GM19397 (cell line): ENCODE results near the gene MYBPC2.
A peak's percentile ranks its signal among the peaks of the same experiment; 100 is the strongest.
"Not testable (repeated sequence)": the region's sequence is repeated elsewhere in the genome, so short reads cannot be mapped to it uniquely, and the experiment has no call there.

ENCODE experiments used
- ATAC-seq: cut with Tn5 transposase; IDR thresholded peaks from one replicate; pipeline ENCODE4 v1.9.1; 2021; ENCODE audit warnings: mild to moderate bottlenecking, moderate library complexity; ENCODE audit not compliant: unreplicated experiment

The MYBPC2 gene

DNA sequence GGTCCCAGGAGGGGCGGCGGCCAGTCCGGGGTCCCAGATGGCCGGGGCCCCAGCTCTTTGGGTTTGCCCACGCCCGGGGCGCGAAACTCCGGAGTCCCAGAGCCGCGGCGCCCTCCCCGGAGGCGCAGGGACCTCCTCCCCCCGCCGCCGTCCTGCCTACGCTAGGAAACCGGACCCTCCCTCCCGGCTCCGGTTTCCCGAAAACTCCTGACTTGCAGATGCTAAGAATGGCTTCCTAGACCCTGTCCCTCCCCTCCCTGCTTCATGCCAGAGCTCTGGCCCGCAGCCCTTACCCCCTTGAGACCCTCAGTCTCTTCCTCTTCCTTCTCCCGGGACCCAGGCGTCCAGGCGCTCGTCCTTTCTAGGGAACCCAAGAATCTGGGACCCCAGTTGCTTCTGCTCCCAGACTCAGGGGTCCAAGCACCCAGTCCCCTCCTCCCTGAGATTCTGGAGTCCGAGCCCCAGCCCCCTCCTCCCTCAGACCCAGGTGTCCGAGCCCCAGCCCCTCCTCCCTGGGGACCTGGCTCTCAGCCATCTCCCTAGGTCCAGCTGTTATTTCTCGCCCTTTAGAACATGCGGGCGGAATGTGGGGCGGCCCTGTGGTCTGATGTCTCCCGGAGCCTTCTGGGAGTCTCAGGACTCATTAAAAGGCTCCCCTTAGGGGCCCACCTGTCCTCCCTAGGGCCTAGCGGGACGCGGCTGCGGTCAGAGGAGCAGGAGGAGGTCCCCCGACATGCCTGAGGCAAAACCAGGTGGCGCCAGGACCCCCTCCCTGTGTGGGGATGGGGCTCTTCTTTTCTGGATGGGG is at the start of gene MYBPC2:
TSS of gene MYBPC2 (plus strand) at position 672 of the 808 bp plus-strand sequence. CDS start at position 734, 62 bp downstream.
- peak; percentile 16 for ATAC-seq

DNA sequence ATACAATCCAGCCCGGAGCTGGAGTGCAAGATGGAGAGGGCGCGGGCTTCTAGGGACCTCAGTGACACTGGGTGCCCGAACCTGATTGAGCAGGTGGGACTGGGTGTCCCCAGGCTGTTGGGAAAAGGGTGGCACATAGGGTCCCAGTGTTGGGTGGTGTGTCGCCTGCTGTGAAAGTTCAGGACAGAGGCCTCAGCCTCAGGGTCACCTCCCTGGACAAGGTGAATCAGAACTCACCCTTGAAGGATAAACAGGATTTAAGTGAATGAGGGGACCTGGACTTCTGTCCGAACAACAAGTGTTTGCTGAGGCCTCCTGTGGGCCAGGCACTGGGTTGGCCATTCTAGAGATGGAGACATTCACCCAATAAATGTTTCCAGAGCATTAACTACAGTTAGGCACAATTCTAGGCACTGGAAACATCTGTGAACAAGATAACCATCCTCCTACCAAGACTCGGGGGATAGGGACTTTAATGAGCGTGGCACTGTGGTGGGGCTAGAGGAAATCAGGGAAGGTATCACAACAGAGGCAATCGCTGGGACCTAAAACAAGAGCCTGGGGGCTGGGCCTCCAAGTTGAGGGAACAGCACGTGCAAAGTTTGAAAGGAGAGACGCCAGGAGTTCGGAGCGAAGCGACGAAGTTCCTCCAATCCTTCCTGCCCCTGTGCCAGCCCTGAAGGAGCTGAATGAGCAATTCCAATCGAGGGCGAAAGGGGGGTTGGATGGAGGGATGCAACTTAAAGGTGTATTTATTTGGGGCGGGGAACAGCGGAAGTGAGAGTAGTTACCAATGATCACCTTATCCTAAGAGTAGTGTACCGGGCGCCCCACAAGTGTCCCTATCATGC is 49.5 kb upstream of the MYBPC2 start:
- no peak for ATAC-seq

DNA sequence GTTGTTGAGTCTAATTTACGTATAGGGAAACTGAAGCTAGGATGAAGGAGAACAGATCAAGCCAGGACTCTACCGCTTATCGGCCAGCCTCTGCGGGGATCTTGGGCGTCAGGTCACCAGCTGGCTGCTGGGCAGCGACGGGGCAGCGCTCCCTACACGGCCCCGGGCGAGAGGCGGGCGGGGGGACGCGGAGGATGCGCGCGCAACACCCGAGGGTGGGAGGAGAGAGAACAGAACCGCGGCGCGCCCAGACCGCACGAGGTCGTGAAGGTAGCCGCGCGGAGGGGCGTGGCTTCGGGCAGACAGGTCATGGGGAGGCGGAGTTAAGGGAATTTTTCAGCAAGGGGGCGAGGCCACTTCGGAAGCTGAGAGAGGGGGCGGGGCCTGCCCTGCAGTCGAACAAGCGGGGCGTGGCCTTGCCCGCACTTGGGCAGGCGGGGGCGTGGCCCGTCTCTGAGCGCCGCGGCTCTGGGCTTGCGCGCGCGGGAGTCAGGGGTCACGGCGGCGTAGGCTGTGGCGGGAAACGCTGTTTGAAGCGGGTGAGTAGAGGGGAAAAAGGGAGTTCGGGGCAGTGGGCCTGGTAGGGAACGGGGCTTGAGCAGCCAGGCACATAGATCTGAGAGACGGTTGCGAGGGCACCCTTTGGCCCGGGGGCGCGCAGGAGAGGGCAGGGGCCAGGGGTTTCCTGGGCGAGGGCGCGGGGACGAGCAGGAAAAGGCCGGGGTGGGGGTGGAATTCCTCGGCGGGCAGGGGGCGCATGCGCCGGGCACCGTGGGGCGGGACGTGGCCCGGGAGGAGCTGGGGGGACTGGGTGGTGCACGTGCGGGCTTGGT is 48.6 kb upstream of the MYBPC2 start, which contains the start of gene POLD1:
TSS of gene POLD1 (plus strand) at position 496 of the 833 bp plus-strand sequence. CDS start 14,505 bp downstream, outside the sequence.
- peak; percentile 83 for ATAC-seq

DNA sequence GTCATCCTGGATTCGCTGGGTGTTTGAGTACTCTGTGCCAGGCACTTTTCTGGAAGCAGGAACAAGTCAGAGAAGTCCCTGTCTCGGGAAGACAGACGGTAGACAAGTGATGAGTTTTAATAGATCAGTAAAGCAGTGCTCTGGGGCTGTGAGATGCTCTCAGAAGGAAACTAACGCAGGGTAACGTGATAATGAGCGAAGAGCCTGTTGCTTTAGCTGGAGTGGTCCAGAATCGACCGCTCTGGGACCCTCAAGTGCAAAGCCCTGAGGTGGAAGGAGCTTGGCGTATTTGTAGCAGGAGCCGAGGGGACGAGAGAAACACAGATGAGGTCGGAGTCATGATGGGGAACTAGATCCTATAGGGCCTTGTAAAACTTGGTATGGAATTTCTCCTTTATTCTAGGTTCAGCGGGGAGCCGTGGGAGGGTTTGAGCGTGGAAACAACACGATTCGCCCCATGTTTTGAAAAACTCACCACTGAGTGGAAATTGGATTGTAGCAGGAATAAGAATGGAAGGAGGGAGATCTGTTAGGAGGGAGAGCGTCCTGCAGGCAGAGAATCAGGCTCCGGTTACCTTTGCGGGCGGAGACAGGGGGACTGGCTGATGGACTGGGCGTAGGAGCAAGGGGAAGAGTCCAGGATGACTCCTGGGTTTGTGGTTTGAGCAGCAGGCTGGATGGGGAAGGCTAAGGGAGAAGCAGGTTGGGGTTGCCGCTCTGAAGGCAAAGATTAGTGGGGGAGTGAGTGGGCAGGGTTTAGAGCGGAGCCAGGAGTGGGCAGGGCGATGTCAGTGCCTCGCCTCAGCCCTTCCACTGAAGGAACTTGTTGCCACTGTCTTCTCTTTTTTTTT is 47.8 kb upstream of the MYBPC2 start:
- ATAC-seq = no peak

DNA sequence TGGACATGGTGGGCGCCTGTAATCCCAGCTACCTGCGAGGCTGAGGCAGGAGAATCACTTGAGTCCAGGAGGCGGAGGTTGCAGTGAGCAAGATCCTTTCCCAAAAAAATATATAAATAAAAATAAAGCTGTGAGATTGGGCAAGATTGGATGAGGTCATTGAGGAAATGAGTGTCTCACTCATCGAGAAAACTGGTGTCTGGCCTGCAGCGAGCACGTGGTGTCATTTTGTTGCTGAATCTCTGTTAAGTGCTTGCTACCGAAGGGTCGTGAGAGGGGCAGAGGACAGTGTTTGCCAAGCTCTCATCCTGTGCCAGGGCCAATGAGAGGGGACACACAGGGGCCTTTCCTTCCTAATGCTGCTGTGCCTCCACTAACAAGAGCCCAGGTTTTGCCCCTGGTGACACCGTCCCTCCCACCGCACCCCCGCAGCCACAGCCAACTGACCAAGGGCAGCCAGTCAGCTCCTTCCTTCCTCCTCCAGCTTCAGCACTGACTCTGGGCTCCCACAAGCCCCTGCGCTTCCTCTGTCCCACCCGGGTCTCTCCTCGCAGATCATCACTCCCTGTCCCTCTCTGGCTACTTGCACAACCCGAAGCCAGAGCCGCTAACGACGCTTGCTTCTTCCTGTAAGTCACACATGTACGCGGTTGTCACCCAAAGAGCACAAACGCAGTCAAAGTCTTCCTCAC is 45.4 kb upstream of the MYBPC2 start:
- ATAC-seq = no peak

DNA sequence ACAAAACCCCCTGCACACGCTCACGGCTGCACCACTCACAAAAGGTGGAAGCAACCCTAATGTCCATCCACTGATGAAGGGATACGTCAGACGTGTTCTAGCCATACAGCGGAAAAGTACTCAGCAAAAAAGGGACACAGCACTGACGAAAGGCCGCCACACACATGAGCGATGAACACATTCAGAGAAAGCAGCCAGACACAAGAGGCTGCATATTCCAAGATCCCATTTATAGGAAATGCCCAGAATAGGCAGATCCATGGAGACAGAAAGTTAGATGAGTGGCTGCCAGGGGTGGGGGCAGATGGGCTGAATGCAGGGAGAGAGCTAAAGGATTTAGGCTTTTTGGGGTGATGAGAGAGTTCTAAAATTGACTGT is 44.8 kb upstream of the MYBPC2 start:
- no peak for ATAC-seq

DNA sequence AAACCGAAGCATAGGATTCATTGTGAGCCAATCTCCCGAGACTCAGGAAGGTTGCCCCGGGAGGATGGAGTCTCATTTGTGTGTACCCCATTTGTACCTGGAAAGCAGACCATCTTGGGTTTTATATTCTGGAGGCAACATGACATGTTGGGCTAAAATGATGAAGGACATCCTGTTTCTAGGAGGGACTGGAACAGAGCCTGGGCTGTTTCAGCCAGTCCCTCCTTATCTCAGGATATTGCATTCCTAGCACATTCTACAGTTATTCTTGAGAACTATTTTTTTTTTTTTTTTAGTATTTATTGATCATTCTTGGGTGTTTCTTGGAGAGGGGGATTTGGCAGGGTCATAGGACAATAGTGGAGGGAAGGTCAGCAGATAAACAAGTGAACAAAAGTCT is 42.4 kb upstream of the MYBPC2 start:
- ATAC-seq = not testable (repeated sequence)

DNA sequence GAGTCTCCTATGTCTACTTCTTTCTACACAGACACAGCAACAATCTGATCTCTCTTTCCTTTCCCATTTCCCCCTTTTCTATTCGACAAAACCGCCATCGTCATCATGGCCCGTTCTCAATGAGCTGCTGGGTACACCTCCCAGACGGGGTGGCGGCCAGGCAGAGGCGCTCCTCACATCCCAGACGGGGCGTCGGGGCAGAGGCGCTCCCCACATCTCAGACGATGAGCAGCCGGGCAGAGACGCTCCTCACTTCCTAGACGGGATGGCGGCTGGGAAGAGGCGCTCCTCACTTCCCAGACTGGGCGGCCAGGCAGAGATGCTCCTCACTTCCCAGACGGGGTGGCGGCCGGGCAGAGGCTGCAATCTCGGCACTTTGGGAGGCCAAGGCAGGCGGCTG is 41.7 kb upstream of the MYBPC2 start:
- not testable (repeated sequence) for ATAC-seq

DNA sequence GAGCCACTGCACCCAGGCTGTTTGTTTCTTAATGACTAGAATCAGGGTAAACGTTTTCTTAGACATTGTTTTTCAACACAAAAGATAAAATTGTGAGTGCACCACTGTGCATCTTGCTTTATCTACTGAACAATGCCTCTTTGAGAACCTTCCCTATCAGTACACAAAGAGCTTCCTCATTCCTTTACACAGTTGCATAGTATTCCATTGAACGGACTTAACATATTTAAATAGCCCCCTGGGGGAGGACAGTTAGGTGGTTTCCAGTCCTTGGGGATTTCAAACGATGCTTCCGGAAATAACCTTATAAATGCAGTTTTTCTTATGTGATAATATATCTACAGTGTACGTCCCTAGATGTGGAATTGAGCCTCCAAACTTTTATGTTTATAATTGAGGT is 39.9 kb upstream of the MYBPC2 start:
- no peak for ATAC-seq

DNA sequence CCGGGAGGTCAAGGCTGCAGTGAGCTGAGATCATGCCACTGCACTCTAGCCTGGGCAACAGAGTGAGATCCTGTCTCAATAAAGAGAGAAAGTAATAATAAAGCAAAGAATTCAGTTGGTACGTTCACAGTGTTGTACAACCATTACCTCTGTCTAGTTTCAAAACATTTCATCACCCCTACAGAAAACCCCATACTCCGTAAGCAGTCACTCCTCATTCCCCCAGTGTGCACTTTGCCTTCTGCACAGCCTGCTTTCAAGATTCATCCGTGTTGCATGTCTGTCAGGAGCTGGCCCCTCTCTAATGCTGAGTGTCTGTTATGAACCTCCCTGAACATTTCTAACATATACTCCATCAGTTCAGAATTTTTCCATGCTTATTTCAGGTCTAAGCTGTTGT is 39.1 kb upstream of the MYBPC2 start:
- no peak for ATAC-seq

DNA sequence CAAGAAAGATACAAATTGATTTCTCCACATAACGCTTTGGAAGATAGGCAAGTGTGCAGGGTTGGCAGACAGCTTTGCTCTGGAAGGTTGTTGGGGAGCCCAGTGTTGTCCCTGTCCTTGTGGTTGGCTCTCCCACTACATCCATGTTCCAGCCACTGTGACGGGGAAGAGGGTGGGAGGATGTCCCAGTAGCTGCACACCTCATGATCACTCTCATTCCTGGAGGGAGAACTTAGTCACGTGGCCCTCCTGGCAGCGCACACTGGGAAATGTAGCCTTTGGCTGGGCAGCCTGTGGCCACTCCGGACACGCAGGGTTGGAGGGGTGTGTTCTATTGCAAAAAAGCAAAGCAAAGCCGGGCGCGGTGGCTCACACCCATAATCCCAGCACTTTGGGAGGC is 38.7 kb upstream of the MYBPC2 start:
- ATAC-seq = no peak

DNA sequence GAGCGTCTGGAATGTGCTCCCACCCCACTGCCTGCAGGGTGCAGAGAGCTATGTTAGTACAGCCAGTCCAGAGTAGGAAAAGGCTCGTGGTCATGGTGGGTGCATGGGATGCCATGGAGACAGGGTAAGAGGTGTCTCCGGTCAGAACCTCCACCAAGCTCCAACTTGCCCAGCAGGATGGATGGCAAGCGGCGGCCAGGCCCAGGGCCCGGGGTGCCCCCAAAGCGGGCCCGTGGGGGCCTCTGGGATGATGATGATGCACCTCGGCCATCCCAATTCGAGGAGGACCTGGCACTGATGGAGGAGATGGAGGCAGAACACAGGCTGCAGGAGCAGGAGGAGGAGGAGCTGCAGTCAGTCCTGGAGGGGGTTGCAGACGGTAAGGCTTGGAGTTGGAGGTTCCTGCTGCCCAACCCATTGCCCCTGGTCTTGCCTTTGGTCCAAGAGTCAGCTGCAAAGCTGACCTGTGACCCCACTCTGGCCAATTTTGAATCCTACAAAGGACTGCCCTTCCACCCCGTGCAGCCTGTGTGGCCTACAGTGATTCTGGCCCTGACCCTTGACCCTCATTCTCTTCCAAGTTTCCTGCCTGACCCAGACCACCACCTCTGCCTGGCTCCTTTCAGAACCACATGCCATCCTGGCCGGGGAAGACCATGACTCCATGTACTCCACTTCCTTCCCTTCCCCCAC is 33.9 kb upstream of the MYBPC2 start:
- ATAC-seq = no peak

DNA sequence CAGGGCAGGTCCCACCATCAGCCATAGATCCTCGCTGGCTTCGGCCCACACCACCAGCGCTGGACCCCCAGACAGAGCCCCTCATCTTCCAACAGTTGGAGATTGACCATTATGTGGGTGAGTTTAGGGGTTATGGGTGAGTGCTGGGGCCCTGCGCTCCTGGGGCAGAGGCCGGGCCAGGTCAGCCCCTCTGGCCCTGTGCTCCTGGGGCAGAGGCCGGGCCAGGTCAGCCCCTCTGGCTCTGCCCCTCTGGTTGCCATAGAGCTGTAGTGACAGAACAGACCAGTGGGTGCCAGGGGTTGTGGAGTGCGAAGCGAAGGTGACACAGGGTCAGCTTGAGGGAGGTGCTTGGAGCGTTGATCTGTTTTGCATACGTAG is 33.3 kb upstream of the MYBPC2 start:
- ATAC-seq = no peak

DNA sequence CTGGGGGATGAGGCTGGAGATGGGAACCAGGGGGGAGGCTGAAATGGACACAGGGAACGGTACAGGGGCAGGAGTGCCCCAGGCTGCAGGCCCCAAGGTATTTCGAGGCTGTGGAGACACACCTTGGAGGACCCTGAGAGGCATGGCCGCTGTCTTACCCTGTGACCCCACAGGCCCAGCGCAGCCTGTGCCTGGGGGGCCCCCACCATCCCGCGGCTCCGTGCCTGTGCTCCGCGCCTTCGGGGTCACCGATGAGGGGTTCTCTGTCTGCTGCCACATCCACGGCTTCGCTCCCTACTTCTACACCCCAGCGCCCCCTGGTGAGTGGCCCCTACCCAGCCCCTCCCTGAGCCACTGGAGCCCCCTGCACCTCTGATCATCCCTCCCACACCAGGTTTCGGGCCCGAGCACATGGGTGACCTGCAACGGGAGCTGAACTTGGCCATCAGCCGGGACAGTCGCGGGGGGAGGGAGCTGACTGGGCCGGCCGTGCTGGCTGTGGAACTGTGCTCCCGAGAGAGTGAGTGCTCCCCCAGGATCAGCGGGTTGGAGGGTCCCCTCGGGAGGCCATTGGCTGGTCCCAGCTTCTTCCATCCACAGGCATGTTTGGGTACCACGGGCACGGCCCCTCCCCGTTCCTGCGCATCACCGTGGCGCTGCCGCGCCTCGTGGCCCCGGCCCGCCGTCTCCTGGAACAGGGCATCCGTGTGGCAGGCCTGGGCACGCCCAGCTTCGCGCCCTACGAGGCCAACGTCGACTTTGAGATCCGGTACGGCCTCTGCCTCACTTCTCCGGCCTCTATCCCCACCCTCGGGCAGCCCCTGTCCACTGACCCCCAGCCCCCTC is 30.9 kb upstream of the MYBPC2 start:
- no peak for ATAC-seq

DNA sequence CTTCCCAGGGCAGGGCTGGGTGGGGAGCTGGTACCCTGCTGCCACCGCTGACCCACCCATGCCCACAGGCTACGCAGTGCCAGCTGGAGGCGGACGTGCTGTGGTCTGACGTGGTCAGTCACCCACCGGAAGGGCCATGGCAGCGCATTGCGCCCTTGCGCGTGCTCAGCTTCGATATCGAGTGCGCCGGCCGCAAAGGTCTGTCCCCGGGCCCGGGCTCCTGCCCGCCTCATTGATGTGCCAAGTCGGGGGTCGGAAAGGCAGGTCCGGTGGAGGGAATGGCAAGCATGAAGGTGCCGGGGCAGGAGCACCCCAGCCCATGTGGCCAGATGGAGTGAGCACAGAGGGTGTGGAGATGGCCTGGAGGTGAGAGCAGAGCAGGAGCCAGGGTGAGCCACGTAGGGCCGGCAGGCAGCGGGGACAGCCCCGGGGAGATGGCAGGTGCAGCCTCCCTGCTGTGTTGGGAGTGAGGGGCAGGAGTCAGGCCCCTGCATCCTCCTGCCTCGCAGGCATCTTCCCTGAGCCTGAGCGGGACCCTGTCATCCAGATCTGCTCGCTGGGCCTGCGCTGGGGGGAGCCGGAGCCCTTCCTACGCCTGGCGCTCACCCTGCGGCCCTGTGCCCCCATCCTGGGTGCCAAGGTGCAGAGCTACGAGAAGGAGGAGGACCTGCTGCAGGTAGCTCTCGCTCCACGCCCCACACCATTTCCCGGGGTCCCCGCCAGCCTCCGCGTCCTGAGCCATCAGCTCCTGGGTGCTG is 30.0 kb upstream of the MYBPC2 start:
- no peak for ATAC-seq

DNA sequence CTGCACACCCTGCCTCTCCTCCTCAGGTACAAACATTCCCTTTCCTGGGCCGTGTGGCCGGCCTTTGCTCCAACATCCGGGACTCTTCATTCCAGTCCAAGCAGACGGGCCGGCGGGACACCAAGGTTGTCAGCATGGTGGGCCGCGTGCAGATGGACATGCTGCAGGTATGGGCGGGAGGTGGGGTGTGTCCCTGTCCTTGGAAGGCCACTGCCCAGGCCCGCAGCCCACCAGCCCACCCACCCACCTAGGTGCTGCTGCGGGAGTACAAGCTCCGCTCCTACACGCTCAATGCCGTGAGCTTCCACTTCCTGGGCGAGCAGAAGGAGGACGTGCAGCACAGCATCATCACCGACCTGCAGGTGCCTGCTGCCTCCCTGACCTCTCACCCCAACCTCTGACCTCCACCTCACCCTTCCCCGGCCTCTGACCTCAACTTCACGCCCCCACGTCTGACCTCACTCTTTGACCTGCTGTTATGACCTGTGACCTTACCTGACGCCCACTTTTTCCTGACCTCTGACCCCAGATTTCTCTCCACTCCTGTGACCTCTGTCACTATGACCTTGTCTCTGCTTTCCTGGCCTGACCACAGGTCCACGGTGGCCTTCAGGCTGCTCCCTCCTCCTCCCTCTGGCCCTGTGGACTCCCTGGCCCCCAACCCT is 26.4 kb upstream of the MYBPC2 start:
- ATAC-seq = no peak

DNA sequence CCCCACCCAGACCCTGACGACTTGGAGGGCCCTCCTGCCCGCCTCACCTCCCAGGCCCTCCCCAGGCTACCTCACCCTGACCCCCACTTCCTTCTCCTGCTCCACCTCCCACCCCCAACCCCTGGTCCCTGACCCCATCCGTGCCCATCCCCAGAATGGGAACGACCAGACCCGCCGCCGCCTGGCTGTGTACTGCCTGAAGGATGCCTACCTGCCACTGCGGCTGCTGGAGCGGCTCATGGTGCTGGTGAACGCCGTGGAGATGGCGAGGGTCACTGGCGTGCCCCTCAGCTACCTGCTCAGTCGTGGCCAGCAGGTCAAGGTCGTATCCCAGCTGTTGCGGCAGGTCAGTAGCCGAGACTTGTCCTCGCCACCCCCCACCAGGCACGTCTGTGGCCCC is 25.9 kb upstream of the MYBPC2 start:
- ATAC-seq = no peak
